ENCODE measurements around the gene TMEM37.

- no peak for TF ChIP-seq SETDB1 (CRISPR knock-in tag; IDR thresholded peaks at IDR 0.05; ENCODE audit: borderline replicate concordance)
- TF ChIP-seq ZNF34 (CRISPR knock-in tag; IDR thresholded peaks at IDR 0.05; ENCODE audit: borderline replicate concordance) = no peak
- TF ChIP-seq RFXAP (CRISPR knock-in tag; IDR thresholded peaks at IDR 0.05; ENCODE audit: borderline replicate concordance) = no peak
- no peak for TF ChIP-seq SIN3A (IDR thresholded peaks at IDR 0.05; ENCODE audit: borderline replicate concordance, low read depth, low read length)
- no peak for TF ChIP-seq BRF2 (CRISPR knock-in tag; IDR thresholded peaks at IDR 0.05)
- no peak for TF ChIP-seq MAX (IDR thresholded peaks at IDR 0.05)
- no peak for TF ChIP-seq ETS1 (CRISPR knock-in tag; IDR thresholded peaks at IDR 0.05)
- no peak for TF ChIP-seq FOXJ3 (CRISPR knock-in tag; IDR thresholded peaks at IDR 0.05; ENCODE audit: borderline replicate concordance)
- no peak for TF ChIP-seq ZNF615 (CRISPR knock-in tag; IDR thresholded peaks at IDR 0.05; ENCODE audit: borderline replicate concordance)
- TF ChIP-seq TOE1 (CRISPR knock-in tag; IDR thresholded peaks at IDR 0.05) = no peak
- TF ChIP-seq KLF9 (CRISPR knock-in tag; IDR thresholded peaks at IDR 0.05; ENCODE audit: low read depth) = no peak
- TF ChIP-seq MTA1 (CRISPR knock-in tag; IDR thresholded peaks at IDR 0.05; ENCODE audit: borderline replicate concordance) = no peak
- TF ChIP-seq SOX6 (IDR thresholded peaks at IDR 0.05) = no peak
- no peak for TF ChIP-seq SOX6 (CRISPR knock-in tag; IDR thresholded peaks at IDR 0.05)
Observed at GRCh38 chr2:119480184-119480583, 48.5 kb downstream of the TMEM37 start.

Measured in HepG2 (cell line).